Sigmoid colon (tissue), 4 donors: ENCODE results near the gene MCCC2.

ENCODE experiments used
- CTCF ChIP-seq, 4 experiments: fragments of 450-650 bp in 3 of 4; fragments of 200-600 bp in 1 of 4; IDR thresholded peaks; one replicate each; pipeline ENCODE4 v1.5.1; 2016 to 2019; ENCODE audit warnings: antibody characterized with exemption in 4 of 4, mild to moderate bottlenecking in 3 of 4, moderate library complexity in 2 of 4
- POLR2AphosphoS5 ChIP-seq, 4 donors: sonication (generic); formaldehyde crosslinking; IDR thresholded peaks; one replicate each; pipeline ENCODE4 v1.6.1; 2017; ENCODE audit warnings: antibody characterized with exemption in 4 of 4

GRCh38 chr5:71582945-71583584 lies 4.1 kb upstream of the MCCC2 start:
- TF ChIP-seq POLR2AphosphoS5 (IDR thresholded peaks at IDR 0.05) = no peak
- TF ChIP-seq CTCF (IDR thresholded peaks at IDR 0.05) = no peak
